Measurements from ENCODE around the gene CACNA1C.

DNA sequence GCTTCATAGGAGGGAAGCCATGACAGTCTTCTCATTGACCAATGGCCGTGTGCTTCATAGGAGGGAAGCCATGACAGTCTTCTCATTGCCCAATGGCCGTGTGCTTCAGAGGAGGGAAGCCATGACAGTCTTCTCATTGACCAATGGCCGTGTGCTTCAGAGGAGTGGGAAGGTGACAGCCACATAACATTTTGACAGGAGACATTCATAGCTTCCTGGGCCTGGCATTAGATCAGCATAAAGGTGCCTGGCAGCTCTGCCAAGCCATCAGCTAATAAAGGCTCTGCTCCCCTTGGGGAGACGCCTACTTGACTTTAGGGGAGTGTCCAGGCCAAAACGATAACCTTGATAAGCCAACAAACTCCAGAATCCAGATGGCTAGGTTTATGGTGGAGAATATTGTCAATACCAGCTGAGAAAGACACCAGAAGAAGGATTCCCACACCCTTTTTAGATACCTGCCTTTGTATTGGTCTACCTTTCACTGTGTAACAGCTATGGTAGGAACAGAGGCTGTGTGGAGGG lies 468.0 kb downstream of the CACNA1C start:
- TF ChIP-seq, protein P1, sequence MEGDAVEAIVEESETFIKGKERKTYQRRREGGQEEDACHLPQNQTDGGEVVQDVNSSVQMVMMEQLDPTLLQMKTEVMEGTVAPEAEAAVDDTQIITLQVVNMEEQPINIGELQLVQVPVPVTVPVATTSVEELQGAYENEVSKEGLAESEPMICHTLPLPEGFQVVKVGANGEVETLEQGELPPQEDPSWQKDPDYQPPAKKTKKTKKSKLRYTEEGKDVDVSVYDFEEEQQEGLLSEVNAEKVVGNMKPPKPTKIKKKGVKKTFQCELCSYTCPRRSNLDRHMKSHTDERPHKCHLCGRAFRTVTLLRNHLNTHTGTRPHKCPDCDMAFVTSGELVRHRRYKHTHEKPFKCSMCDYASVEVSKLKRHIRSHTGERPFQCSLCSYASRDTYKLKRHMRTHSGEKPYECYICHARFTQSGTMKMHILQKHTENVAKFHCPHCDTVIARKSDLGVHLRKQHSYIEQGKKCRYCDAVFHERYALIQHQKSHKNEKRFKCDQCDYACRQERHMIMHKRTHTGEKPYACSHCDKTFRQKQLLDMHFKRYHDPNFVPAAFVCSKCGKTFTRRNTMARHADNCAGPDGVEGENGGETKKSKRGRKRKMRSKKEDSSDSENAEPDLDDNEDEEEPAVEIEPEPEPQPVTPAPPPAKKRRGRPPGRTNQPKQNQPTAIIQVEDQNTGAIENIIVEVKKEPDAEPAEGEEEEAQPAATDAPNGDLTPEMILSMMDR (IDR thresholded peaks at IDR 0.05 in 2 of 3, conservative IDR thresholded peaks at IDR 0.05 in 1 of 3; ENCODE audit: control insufficient read depth in 2 of 3, extremely low read depth in 1 of 3, insufficient read depth in 1 of 3, low read depth in 3 of 3, low read length in 3 of 3) = no peak
- no peak for TF ChIP-seq HDAC2 (IDR thresholded peaks at IDR 0.05)

Data from GM12878 (cell line).